SK-MEL-5 (cell line): ENCODE results near the gene FYCO1. TPM values are rescaled to one million over a fixed set of nuclear protein-coding genes. Genes with fewer than 3 reads are reported as not detected.

Experiments used
- DNase-seq: peaks from one replicate; pipeline ENCODE4 v3.0.0-alpha.2; 2016; ENCODE audit warnings: low read depth, low spot score
- in situ Hi-C: cut with HindIII; loops from 2 replicates; pipeline ENCODE4 v1.10.0; 2016; ENCODE audit warnings: low sequenced_read_pairs, high pct_unique_total_duplicates, low pct_unique_long_range_greater_than_20kb
- total RNA-seq: library from RNA; depleted of rRNA; stranded (reverse); fragments of >200 nt; shearing (Covaris generic); gene quantifications from 2 replicates; pipeline ENCODE4 v1.2.3, GENCODE V29; 2014

FYCO1 gene
- total RNA-seq, 1 experiment from 2014 or later: 53.6 TPM

DNA sequence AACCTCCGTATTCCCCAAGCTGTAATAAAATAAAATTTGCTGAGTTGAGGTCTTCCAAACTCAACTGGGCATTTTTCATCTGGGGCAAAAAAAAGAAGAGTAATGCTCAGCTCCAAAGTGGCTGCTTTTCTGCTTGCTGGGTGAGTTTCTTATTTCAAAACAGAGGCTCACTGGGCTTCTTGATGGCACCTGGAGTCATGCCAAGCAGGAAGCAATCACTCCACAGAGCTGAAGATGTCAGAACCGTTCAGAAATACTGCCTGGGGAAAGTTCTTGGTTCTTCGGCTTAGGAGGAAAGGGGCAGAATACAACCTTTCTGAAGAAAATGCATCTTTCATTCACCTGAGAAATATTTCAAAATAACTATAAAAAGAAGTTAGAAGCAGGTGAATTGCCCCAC is 105.2 kb downstream of the FYCO1 start:
- in situ Hi-C loops: no loop called here
- peak; percentile 13 for DNase-seq

DNA sequence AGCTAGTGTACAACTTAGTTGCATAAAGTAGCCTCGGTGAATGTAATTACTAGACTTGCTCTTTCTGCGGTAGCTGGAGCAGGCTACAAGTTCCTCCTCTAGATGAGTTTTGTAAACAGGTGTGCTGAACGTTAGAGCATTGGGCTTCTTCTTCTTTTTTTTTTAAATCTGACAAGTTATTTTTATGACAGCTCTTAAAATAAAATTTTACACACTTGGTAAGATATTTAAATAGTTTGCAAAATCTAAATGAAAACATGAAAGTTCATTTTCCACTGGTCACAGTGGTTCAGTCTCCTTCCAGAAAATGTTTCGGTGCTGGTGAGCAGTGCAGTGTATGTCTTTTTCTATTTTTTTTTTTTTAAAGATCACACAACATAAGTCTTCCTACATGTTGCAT is 106.3 kb downstream of the FYCO1 start:
- no peak for DNase-seq
- in situ Hi-C loops: no loop called here

DNA sequence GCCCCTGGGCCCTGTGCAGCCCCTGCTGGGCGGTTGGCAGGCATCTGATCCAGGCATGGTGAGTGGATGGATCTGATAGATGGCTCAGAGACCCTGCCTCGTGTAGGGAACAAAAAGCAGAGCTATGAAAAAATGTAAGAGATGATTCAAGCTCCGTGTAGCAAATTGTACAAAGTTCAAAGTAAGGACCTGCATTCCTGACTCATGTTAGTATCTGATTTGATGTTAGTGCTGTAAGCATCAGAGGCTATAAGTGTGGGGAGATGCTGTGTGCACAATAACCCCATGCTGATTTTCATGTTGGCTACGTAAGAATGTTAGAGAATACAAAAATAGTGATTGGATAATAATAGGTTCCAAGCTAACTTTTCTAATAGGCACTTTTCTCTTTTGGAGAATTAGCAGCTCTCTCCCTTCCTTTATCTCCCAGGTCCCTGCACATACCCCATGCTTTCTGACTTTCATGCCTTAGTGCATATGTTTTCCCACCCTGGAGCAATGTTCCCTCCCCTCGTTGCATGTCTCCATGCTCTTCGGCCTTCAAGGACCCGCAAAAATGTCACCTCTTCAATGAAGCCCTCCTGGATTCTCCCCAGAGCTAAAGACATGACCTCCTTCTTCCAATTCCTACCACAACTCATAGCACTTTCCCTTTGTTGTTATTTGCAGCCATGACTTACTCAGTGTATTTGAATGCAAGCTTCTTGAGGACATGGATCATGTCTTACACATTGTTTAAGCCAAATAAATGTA is 107.7 kb downstream of the FYCO1 start:
- DNase-seq: no peak
- in situ Hi-C loops: no loop called here

DNA sequence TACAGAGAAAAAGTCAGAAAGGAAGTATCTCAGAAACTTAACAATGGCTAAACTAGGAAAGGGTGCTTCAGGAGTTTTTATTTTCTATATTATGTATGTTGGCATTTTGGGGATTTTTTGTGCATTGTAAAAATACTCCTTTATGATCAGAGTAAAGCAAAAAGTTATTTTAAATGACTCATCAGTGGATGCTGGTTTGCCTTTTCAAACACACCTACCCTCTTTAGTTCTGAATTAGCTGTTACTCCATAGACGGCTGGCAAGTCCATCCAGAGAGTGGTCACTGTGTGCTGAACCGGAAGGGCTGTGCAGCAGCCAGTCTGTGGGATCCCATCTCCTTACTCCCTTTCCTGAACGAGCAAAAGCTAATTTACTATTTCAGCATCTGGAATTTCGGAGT is 108.3 kb downstream of the FYCO1 start:
- no peak for DNase-seq
- in situ Hi-C loops: no loop called here

DNA sequence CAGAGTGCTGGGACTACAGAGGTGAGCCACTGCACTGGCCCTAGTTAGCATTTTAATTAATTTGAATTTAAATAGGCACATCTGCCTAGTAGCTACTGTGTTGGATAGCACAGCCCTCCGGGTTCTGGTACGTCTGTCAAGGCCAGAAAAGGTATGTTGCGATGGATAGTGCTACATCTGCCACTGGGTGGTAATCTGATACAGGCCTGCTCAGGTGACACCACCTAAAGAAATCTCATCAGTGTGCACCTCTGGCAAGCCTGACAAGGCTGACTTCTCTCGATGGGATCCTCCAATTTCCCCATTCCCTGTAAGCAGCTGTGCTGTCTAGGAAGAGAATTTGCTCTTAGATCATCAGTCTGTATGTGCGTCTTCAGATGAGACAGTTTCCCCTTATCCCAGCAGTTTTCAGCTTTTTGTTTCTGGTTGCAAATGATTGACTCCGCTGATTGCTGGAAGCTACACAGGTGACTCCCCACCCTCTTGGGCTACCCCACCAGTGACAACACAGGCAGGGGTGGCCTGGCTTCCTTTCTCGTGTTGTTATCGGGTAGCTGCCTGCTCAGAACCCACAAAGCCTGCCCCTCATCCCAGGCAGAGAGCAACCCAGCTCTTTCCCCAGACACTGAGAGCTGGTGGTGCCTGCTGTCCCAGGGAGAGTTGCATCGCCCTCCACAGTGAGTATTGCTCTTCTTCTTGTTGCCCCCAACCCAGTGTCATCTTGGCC is 109.5 kb downstream of the FYCO1 start, which contains the start of gene CCR9:
TSS of gene CCR9 (plus strand) at position 565 of the 727 bp plus-strand sequence. CDS start 8,391 bp downstream, outside the sequence.
- no peak for DNase-seq
- in situ Hi-C loops: no loop called here

DNA sequence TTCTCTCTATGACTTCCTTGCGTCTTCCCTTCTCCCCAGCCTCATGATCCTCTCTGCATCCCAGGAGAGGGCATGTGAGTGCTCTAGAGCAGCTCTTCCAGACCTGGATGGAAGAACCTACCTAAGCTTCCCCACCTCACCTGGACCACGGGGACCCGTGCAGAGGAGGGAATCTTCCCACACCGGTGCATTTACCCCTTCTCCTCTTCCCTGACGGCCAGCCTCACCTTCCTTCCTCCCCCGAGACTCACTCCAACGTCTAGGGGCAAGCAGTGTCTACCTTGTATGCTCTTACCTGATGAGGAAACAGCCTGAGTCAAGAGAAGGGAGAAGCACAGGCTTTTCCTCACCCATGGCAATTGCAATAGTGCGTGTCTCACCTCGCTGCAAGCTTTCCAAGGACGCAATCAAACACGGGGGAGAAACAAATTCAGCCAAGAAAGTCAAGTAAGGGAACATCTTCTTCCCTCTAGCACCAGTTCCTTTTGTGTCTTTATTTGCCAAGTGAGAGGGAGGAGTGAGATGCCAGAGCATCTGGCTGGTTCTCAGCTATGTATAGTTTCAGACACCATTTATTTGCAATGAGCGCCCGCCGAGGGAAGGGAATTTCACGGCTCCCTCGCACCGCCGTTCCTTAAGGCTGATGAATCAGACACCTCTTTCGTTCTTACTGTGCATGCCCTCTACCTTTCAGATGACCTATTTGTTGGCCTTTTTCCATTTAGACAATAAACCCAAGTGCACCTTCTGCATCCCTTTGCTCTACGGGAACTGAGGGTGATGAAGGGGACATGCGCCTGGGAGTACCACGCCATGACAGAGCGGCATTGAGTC is 111.0 kb downstream of the FYCO1 start:
- in situ Hi-C loops: no loop called here
- DNase-seq: no peak

DNA sequence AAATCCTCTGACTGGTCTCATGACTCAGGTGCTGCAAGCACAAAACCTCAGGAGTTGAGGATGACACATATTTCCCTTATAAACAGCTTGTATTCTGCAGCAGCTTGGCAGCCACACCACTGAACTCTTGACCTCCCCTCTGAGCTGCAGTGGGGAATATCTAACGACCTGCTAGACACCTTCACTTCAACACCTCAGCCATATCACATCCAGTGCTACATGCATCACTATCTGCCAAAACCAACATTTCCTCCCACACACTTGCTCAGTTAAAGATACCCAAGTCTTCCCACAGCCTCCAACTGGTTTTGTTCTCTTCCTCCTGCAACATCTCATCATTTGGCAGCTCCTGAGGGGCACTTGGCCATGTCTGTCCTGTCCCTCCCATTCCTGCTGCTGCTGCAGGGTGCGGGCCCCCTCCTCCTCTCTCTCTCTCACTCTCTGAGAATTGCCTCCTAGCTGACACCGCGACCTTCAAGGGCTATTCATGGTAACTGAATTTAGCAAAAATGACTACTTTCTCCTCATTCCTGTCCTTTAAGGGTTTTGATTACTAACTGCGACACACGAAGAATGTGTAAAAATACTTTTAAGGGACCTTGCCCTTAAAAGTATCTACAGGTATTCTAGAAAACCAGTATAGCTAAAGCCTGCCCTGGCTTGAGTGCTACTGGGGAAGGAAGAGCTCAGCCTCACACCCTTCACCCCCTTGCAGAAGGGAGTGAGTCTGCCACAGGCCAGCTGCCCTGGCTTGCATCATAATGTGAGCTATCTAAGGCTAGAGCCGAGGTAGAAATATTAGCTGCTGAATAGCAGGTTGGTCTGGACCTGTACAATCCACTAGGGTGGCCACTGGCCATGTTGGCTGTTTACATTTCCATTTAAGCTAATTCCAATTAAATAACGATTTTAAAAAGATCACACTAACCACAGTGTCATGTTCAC is 114.3 kb downstream of the FYCO1 start:
- in situ Hi-C loops: no loop called here
- no peak for DNase-seq

DNA sequence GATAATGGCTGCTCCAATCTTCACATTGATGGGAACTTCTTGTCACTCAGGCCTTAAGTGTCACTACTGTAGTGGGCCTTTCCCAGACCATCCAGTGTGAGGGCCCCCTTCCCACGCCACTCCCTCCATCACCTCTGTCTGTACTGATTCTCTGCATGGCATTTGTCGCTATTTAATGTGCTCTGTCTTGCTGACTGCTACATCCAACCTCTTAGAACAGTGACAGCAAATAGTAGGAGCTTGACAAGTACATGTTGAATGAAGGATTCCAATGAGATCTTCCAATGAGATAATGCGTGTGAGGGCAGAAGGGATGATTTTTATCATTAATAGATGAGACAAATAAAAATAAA is 114.9 kb downstream of the FYCO1 start:
- no peak for DNase-seq
- in situ Hi-C loops: no loop called here

DNA sequence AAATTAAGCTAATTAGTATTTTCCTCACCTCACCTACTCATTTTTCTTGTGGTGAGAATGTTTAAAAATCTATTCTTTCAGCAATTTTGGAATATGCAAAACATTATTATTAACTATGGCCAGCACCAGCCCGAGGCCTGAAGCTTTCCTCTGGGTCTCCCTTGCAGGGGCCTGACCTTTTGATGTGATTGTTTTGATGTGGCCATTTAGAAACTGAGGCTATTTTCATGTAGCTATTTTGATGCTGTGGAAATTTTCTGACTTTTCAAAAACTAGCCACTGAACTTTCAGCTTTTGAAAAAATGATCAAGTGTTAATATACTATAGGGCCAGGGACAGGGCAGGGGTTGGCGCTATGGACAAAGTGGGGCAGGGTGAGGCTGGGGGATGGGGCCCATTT is 117.5 kb downstream of the FYCO1 start:
- in situ Hi-C loops: no loop called here
- DNase-seq: no peak

DNA sequence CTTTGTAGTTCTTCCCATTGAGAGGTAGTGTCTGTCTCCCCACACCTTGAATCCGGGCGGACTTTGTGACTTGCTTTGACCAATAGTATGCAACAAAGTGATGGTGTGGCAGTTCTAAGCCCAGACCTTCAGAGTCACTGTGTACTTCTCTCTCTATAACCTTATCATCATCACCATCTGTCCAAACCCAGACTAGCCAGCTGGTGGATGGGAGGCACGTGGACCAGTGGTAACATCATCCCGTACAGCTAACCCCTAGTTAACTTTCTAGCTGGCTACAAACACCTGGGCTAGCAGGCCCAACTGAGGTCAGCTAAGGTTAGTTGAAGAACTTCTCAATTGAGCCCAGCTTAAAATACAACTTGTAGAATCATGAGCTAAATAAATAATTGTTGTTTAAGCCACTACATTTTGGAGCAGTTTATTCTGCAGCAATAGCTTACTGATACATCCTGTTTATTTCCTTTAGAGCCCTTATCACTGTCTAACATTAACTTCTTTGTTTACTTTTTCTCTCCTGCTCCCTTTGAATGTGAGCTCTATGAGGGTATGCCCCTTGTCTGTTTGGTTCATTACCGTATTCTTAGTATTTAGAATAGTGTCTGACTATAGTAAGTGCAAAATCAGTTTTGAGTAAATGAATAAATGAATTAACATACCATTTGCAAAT is 120.8 kb downstream of the FYCO1 start:
- in situ Hi-C loops: no loop called here
- no peak for DNase-seq

DNA sequence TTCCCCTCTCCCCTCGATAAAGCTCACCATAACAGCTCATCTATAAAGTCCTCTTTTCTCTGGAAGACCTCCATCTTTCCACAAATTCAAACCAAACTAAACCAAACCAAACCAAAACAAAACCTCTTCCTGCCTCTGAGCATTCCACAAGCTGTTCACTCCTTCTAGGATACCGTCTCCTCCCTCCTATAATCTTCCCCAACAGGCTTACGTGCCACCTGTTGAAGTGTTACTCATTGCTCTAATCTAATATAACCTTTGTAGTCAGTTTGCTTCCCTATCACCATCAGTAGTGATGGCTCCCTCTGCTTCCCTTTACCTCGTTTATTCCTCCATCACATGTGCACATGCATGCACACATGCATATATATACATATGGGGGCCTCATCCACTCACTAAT is 122.0 kb downstream of the FYCO1 start:
- DNase-seq: no peak
- in situ Hi-C loops: no loop called here

DNA sequence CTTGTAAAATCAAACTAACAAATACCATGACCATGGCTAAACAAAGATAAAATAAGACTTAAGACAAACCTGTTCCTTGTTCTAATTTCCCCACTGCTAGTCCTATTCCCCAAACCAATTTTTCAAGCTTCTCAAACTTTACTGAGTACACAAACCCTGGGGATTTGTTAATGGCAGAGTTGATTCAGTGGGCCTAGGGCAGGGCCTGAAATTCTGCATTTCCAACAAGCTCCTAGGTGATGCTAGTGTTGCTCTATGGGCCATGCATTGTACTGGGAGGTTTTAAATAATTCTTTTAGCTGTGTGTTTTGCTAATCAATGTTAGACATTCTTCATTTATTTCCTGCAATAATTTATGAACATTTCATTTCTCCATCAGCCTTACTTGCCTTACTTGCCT is 122.6 kb downstream of the FYCO1 start:
- in situ Hi-C loops: no loop called here
- DNase-seq: no peak

DNA sequence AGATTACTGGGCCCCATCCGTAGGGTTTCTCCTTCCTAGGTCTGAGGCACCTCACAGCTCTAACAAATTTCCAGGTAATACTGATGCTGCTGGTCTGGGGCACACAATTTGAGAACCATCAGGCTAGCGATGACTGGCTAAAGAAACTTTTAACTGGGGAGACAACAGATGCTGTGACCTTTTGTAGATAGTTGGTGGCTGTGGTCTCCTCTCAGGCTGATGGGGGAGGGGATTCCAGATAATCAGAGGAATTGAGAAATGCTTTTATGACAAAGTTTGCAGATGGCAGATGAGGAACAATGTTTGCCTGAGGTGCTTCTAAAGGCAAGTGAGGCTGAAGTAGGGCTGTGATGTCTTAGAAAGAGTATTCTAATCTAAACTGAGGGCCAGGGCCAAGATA is 123.1 kb downstream of the FYCO1 start:
- no peak for DNase-seq
- in situ Hi-C loops: no loop called here

DNA sequence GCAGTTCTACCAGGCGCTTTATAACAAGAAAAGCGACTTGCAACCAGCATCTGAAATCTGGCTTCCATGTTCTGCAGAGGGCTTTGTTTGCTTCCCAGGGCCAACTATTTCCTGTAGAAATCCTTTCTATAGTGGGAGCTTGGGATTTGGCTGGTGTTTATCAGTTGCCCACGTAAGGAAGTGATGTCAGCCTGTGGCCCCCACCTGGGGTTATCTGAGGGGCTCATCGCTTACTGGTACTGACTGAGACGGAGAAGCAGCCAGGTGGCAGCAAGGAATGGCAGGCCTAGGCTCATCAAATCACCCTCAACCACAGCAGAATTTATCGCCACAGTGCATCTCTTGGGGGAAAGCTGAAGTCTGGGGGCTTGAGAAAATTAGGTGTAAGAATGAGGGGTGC is 123.8 kb downstream of the FYCO1 start:
- DNase-seq: no peak
- in situ Hi-C loops: no loop called here

DNA sequence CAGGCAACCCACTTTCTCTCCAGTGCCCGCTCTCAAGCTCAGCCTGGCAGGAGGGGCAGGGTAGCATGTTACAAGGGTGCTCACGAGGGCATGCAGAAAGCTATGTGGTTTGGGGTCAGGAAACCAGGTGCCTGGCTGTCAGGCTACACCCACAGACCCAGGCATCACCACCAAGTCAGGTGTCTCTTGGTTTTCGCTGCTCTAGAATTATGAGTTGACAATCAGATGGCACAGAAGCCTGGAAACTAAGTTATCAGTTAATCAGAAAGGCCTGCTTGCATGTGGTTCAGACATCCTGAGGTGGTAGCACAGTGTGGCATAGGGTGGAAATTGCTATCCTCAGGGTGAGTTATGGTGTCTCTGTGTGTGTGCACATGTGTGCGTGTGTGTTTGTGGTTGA is 125.5 kb downstream of the FYCO1 start:
- no peak for DNase-seq
- in situ Hi-C loops: no loop called here

DNA sequence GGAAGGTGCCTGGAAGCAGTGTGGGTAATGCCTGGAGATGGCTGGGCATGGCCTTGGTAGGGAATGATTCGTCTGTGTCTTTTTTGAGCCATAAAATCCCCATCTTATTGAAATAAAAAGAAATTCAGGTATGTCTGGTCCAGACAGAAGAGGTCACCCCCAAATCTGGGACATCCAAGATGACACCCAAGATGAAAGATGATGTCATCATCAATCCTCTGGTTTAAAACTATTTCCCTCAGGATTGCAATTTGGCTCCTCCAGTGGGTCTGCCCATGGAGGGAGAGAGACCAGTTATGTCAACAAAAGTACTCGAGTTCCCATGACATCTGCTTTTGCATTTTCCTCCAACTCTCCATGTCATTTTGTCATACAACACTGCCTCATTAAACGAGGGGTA is 126.0 kb downstream of the FYCO1 start:
- in situ Hi-C loops: no loop called here

DNA sequence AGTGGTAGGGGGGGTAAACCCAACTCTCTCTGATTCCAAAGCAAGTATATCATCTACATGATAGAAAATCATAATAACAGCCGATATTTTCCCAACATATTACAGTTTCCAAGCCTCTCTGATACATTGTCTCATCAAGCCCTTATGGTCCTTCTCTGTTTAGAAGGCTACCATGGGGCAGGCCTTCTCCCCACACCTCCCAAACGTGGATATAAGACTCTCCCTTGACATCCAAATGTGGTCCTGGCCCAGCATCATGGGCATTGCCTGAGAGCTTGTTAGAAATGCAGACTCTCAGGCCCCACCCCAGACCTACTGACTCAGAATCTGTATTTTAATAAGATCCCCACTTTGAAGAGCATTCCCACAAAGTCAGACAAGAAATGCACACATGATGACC is 127.0 kb downstream of the FYCO1 start:
- no peak for DNase-seq
- in situ Hi-C loops: no loop called here

More for the DNA sequence above, 126.0 kb downstream of the FYCO1 start:
- no peak for DNase-seq
